GM18502 (cell line): ENCODE results near the gene ZNF511.
"Not testable (repeated sequence)": the region's sequence is repeated elsewhere in the genome, so short reads cannot be mapped to it uniquely, and the experiment has no call there.

Experiments
- ATAC-seq: cut with Tn5 transposase; IDR thresholded peaks from one replicate; pipeline ENCODE4 v1.9.1; 2021; ENCODE audit warnings: mild to moderate bottlenecking; ENCODE audit not compliant: unreplicated experiment, poor library complexity

Gene ZNF511

DNA sequence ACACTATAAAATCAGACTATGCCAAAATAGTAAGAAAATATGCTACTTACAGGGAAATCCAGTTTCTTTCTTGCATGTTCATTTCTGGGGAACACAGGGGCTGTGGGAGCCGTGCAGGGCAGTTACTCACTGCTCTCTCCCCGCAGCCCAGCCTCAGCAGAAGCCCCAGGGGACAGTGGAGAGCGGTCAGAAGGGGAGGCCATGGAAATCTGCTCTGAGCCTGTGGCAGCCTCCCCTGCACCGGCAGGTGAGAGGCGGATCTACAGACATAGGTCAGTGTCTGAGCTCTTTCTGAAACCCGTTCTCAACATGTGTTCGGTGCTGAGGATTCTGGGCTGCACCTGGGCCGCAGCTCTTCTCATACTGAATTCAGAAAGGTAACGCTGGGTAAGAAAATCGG is 2.9 kb downstream of the ZNF511 start:
- no peak for ATAC-seq

- no peak for ATAC-seq
These were observed 3.5 kb downstream of the ZNF511 start for GRCh38 chr10:133312016-133312768.

GRCh38 chr10:133312769-133313145 is 4.0 kb downstream of the ZNF511 start:
- no peak for ATAC-seq

GRCh38 chr10:133313192-133313591 is 4.5 kb downstream of the ZNF511 start:
- ATAC-seq = no peak

DNA sequence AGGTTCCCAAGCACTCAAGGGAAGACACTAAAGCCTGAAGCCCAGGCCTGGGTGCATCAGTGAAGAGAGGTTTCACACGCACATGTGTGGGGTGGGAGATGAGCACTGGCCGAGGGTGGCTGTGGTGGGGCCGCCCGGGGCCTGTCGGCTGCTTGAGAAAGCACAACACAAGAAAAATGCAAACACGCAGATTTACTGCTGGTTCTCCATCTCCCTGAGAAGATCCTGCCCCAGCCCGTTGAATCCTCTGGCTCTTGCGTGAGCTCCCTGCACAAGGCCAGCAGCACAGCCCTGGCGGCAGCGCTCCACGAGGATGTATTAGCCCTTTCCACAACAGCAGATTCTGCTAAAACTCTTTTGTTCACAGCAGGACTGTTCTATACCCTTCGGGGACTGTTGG is 6.2 kb downstream of the ZNF511 start:
- ATAC-seq = no peak

GRCh38 chr10:133315847-133316246 is 7.1 kb downstream of the ZNF511 start:
- no peak for ATAC-seq

DNA sequence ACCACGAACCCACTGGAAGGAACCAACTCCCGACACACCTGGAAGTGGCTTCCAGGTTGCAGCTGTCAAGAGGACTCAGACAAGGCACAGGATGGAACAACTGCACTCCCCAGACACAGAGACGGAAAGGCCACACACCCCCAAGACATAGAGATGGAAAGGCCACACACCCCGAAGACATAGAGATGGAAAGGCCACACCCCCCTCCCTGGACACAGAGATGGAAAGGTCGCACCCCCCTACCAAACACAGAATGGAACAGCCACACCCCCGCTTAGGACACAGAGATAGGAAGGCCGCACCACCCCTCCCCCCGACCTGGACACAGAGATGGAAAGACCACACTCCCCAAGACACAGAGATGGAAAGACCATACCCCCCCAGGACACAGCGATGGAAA is 7.6 kb downstream of the ZNF511 start:
- ATAC-seq = no peak

DNA sequence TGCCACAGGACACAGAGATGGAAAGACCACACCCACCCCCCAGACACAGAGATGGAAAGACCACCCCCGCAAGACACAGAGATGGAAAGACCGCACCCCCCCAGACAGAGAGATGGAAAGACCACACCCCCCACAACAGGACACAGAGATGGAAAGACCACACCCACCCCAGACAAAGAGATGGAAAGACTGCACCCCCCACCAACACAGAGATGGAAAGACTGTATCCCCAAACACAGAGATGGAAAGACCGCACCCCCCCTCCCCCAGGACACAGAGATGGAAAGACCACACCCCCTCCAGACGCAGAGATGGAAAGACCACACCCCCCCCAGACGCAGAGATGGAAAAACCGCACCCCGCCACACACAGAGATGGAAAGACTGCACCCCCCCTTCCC is 8.0 kb downstream of the ZNF511 start:
- no peak for ATAC-seq

DNA sequence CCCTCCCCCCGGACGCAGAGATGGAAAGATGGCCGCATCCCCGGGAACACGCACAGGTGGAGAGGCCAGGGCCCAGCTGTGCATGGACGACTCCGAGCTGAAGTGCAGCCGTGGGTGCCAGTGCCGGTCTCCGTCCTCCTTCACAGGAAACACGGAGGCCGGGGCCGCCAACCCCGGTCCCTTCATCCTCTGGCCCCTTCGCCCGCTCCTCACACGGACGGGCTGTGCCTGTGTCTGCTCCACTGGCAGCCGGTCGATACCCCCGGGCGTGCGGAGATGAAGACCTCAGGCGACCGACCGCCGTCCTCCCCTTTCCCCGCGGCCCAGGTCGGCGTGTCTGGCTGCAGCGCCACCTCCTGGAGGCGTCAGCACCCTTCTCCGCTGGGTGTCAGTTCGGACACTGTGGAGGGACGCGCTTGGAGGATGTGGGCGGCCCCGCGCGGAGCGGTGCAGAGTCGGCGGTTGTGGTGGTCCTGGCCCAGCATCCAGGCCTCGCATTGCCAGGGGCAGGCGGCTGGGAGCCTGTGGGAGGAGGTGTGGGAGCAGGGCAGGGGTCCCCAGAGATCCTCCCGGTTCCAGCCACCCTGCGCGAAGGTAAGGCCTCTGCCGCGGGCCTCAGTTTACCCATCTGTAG is 9.9 kb downstream of the ZNF511 start:
- ATAC-seq = peak; percentile 67

DNA sequence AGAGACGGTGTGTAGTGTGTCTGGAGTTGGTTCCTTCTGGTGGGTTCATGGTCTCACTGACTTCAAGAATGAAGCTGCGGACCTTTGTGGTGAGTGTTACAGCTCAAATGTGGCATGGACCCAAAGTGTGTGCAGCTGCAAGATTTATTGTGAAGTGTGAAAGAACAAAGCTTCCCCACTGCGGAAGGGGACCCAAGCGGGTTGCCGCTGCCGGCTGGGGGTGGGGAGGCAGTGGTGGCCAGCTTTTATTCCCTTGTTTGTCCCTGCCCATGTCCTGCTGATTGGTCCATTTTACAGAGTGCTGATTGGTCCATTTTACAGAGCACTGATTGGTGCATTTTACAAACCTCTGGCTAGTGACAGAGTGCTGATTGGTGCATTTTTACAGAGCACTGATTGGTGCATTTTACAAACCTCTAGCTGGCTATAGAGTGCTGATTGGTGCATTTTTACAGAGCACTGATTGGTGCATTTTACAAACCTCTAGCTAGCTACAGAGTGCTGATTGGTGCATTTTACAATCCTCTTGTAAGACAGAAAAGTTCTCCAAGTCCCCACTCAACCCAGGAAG is 12.2 kb downstream of the ZNF511 start:
- not testable (repeated sequence) for ATAC-seq

DNA sequence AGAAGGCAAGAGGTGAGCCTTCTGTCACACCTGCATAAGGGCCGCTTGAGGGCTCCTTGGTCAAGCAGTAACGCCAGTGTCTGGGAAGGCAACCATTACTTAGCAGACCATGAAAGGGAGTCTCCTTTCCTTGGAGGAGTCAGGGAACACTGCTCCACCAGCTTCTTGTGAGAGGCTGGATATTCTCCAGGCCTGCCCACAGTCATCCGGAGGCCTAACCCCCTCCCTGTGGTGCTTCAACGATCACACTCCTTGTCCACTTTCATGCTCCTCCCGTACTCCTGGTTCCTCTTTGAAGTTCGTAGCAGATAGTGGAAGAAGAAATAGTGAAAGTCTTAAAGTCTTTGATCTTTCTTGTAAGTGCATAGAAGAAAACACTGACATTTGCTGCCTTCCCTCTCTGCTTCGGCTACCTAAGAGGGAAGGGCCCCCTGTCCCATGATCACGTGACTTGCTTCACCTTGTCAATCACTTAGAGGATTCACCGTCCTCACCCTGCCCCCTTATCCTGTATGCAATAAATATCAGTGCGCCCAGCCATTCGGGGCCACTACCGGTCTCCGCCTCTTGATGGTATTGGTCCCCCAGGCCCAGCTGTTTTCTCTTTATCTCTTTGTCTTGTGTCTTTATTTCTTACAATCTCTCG is 13.5 kb downstream of the ZNF511 start:
- not testable (repeated sequence) for ATAC-seq

GRCh38 chr10:133324198-133324792 is 15.6 kb downstream of the ZNF511 start:
- no peak for ATAC-seq

GRCh38 chr10:133324857-133325260 is 16.1 kb downstream of the ZNF511 start:
- ATAC-seq = no peak

DNA sequence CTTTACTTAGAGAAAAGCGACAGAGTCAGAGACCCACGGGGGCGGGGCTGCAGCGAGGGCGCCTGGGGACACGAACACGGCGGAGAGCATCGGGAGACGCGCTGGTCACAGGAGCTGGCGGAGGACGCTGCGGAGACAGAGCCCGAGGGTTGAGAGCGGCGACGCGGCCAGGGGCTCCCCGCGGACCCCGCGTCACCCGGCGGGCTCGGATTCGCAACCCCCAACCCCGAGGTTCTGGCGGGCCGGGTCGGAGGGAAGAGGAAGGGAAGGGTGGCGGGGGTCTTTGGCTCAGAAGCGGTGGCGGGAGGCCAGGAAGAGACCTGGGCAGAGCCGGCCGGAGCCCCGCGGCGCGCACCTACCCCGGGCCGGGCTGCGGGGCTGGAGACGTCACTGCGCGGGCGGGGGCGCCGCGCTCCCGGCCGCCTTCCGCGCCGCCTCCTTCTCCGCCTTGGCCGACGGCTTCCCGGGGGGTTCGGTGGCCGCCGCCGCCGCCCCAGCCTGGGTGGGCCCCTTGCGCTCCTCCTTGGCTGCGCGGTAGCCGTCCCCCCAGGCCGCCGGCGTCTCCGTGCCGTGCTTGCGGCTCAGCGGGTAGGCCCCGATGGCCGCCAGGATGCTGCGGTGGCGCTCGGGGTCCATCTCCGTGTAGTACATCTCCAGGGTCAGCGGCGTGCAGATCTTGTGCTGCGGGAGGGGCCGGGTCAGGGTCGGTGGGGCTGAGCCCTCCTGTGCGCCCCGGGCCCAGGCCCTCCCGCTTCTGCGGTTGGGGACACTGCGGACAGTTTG is 16.9 kb downstream of the ZNF511 start:
- ATAC-seq = no peak

DNA sequence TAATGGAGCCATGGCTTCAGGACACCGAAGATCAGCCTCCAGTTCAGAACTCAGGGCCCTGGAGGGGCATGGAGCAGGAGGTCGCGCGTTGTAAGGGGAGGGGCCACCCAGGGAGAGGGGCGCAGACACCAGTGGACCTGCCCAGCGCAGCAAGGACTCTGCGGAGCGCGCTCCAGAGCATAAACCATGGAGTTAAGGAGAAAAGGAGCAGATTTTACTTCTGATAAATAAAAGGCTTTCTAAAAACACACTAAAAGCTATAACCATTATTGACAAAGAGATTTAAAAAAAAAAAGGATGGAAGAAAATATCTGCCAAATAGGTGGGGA is 17.5 kb downstream of the ZNF511 start:
- ATAC-seq = no peak

GRCh38 chr10:133326745-133327650 is 18.3 kb downstream of the ZNF511 start:
- ATAC-seq = no peak

- no peak for ATAC-seq
These were observed 19.1 kb downstream of the ZNF511 start for GRCh38 chr10:133327651-133328357.
